ENCODE measurements around the gene ZNF182.
"Not testable (repeated sequence)": the region's sequence is repeated elsewhere in the genome, so short reads cannot be mapped to it uniquely, and the experiment has no call there.

Gene ZNF182

DNA sequence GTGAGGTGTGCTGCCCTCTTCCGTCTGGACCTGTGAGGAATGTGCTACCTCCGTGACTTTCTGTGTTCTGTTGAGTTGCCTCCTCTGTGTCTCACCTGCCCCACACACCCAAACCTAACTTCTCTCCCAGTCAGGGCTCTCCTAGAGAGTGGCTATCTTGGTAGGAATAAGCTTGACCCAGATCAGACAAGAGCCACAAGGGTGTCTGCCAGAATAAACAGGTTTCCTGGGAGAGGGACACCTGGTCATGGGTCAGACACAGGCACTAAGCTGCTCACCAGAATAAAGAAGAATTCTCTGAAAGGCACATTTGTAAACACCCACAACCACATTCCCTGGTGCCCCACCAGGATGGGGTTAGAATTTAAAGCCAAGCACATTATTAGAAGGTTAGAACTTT lies 11.1 kb downstream of the ZNF182 start:
- DNase-seq: no peak

DNA sequence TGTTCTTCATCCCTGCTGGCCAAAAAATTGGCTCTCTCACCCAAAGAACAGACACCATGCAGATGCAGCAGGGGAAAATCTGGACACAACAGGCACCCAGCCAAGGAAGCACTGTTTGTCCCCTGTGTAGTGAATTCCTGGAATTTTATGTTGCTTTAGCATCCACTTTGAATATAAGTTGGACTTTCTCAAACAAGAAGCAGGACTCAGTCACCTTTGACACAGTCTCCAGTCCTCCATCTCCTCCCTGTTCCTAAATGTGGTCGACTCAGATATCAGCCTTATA lies 11.8 kb downstream of the ZNF182 start:
- DNase-seq: no peak

DNA sequence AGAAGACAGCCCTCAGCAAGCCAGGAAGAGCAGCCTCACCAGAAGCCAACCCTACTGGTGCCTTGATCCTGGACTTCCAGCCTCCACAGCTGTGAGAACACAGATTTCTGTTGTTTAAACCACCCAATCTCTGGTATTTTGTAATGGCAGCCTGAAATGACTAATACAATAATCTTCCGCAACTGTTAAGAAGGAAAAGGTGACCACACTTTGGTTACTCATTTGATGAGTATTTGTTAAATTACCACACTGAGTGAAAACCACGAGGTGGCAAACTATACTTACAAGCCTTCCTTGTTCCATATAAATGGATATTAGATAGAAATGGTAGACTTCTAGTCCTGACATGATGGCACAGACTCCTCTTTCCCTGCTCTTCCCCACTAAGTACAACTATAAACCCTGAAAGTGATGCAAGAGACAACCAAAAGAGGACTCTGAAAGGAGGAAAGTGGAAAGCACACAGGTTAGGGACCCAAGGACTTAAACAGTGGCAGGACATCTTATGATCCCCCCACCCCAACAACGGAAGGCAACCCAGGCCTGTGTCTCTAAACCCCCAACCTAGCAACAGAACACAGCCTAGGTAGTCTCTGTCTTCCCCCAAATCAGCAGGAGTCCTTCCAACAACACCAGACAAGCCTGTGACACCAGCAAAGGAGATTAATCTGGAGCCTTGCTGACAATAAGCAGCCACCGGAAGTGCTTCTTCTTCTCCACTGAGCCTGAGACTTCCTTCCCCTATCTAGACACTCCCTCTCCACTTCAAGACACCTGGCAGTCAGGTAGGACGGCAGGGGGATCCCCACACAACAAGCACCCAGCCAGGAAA lies 12.3 kb downstream of the ZNF182 start:
- peak; percentile 70 for DNase-seq

DNA sequence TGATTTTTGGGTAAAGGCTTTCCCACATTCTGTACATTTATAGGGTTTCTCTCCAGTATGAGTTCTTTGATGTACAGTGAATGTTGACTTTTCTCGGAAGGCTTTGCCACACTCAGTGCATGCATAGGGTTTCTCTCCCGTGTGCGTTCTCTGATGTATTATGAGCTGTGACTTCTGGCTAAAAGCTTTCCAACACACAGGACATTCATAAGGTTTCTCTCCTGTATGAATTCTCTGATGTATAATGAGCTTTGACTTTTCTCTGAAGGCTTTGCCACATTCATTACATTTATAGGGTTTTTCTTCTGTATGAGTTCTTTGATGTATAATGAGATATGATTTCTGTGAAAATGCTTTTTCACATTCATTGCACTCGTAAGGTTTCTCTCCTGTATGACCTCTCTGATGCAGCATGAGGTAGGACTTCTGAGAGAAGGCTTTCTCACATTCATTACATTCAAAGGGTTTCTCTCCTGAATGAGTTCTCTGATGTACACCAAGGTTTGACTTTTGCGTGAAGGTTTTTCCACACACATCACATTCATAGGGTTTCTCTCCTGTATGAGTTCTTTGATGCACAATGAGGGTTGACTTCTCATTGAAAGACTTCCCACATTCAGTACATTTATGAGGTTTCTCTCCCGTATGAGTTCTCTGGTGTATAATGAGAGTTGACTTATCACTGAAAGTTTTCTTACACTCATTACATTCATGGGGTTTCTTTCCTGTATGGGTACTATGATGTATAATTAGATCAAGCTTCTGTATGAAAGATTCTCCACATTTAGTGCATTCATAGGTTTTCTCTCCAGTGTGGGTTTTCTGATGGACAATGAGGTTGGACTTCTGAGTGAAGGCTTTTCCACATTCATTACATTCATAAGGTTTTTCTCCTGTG lies 27.3 kb downstream of the ZNF182 start:
- DNase-seq: no peak

DNA sequence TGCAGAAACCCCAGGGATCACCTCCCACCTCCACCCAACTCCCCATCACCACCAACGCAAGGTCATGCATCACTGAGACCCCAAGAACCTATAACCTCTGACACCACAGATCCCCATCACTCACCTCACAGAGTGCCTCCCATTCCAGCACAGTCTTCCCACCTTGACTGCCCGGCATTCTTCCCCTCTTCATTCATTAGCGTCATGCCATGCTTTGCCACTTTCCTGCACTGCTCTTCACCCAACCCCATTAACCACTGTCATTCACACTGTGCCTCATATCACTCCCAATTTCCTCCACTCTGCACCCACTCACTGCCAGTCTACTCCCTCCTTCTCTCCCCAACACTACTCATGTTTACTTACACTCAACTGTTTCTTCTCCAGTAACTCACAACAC lies 30.6 kb downstream of the ZNF182 start:
- DNase-seq: no peak

DNA sequence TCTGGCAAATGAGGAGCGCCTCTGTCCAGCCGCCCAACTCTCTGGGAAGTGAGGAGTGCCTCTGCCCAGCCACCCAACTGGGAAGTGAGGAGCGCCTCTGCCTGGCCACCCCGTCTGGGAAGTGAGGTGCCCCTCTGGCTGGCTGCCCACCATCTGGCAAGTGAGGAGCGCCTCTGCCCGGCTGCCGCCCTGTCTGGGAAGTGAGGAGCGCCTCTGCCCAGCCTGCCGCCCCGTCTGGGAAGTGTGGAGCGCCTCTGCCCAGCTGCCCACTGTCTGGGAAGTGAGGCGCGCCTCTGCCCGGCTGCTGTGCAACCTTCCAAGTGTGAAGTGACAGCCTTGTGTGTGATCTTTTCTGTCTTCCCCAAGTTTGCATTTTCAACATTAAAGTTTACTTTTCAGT lies 38.3 kb downstream of the ZNF182 start:
- not testable (repeated sequence) for DNase-seq

DNA sequence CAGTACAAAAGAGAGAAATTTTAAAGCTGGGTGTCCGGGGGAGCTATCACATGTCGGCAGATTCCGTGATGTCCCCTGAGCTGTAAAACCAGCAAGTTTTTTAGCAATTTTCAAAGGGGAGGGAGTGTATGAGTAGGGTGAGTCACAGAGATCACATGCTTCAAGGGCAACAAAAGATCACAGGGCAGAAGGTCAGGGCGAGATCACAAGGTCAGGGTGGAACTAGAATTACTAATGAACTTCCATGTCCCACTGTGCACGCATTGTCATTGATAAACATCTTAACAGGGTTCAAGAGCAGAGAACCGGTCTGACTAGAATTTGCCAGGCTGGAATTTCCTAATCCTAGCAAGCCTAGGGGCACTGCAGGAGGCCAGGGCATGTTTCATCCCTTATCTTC lies 42.0 kb downstream of the ZNF182 start:
- not testable (repeated sequence) for DNase-seq

DNA sequence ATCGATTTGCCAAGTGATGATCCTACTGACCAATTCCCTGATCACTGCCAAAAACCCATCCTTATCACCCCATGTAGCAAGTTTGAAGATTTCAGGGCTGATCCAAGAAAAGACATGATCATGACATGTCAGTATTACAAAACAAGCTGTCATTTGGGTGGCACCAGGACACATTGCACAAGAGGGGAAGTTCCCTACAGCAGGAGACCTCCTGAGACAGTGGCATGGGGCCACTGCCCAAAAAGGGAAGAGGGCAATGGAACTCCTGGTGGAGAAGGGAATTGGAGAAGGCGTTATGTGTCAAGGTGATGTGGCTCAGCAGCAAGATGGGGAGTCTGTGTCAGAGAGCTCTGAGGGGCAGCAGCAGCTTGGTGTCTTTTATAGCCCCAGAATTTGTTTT lies 43.4 kb downstream of the ZNF182 start:
- no peak for DNase-seq

DNA sequence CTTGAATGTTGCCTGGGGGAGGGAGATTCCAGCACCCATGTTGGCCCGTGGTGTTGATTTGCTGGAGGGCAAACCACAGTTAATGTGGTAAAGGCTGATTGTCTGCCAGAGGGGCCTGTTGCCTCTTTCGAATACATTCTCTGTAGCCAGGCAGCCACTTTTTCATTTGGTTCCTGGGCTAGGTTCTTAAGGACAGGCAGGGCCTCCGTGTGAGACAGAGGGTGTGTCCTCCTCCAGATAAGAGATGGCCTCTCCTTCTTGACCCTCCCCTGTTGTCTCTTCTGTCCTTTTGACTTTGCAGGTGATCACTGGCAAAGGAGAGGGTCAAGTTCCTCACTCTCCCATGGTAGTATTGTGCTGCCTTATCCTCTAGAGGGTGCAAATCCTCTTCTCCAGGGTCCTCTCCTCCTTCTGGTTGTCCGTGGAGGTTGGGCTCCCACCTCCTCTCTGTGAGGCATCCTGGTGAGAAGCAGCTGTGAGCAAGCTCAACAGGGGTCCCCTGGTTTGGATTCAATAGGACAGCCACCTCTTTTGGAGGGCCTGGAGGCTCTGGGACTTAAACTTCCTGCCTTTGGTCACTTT lies 44.9 kb downstream of the ZNF182 start:
- peak; percentile 1 for DNase-seq

DNA sequence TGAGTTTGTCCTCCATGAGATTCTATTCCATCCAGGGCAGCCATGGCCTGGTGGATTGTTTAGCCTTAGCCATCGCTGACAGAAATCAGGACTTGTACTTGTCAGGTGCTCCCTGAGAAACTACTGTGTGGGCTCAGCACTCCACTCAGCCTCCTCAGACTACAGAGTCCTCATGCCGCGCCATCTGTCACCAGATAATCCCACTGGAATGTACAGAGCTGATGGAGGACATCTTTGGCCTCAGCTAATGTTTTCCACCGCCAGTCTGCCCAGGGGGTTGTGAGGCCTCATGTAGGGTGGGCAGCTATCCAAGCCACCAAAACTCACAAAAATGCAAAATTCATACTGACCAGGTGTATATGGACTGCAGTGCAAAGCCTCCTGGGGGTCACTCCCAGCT lies 45.6 kb downstream of the ZNF182 start:
- DNase-seq: not testable (repeated sequence)

DNA sequence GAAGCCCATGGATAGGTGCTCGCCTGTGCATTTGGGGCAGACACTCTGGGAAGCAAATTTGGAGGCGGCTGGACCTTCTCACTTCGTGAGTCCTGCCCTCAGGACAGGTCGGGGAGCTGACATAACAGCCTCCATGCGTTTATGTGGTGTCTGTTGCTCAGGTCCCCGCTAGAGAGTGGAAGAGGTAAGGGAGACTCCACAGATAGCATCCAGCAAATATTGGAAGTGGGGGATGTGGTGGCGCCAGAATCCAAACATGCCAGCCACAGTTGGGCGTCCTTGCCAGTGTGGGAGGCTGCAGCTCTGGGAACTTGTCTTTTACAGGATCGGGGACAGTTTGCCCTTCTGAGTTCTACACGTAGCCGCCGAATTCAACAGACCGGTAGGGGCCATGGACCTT lies 47.8 kb downstream of the ZNF182 start:
- no peak for DNase-seq

DNA sequence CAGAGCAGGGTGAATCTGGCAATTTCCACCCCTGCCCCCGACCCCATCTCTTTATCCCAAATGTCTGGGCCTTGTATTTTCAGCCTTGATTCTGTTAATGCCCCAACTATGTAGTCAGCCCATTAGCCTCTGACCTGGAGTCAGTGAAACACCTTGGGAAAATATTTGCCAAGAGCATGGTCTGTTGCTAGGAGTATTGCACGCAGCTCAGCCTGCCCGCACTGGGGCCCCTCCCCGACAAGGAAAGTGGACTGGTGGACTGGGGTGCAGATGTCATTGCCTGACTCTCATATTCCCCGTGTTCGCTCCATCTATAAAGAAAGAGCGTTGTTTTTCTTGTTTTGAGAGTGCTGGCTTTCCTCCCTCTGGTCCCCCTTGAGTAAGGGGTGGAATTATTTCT lies 48.5 kb downstream of the ZNF182 start:
- DNase-seq: not testable (repeated sequence)

DNA sequence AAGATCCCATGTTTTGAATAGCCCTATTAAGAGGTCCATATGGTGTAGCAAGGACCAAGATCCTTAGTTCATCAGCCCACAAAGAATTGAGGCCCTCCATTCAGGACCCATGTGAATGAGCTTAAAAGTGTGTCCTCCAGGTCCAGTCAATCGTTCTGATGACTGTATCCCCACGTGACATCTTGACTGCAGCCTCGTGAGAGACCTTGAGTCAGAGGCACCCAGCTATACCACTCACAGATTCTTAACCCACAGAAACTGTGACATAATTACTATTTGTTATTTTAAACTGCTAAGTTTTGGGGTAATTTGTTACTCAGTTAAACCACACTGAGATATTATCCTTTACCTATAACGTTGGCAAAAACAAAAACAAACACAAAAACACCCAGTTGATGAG lies 62.4 kb downstream of the ZNF182 start:
- no peak for DNase-seq

DNA sequence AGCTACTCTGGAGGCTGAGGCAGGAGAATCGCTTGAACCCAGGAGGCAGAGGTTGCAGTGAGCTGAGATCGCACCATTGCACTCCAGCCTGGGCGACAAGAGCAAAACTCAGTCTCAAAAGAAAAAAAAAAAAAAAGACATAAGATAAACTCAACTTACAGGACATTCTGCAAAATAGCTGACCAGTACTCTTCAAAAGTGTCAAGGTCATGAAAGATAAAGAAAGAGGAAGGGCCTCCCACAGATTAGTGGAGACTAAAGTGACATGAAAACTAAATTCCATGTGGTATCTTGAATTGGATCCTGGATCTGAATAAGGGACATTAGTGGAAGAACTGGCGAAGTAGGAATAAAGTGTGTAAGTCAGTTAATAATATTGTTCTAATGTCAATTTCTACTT lies 63.3 kb downstream of the ZNF182 start:
- DNase-seq: no peak

DNA sequence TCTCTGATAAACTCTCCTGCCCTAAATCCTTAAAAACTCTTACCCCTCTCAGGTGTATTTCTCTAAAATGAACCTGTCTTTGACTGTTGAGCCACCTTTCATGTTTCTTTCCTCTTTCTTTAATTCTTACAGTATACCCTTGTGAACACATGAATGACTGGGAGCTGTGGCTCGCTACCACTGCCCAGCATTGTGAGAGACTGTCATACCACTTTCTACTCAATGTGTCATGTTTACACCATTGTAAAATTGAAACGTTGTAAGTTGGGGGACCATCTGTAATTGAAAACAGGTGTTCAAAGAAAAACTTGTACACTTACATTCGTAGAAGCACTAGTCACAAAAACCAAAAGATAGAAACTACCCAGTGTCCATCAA lies 66.9 kb downstream of the ZNF182 start:
- DNase-seq: no peak

DNA sequence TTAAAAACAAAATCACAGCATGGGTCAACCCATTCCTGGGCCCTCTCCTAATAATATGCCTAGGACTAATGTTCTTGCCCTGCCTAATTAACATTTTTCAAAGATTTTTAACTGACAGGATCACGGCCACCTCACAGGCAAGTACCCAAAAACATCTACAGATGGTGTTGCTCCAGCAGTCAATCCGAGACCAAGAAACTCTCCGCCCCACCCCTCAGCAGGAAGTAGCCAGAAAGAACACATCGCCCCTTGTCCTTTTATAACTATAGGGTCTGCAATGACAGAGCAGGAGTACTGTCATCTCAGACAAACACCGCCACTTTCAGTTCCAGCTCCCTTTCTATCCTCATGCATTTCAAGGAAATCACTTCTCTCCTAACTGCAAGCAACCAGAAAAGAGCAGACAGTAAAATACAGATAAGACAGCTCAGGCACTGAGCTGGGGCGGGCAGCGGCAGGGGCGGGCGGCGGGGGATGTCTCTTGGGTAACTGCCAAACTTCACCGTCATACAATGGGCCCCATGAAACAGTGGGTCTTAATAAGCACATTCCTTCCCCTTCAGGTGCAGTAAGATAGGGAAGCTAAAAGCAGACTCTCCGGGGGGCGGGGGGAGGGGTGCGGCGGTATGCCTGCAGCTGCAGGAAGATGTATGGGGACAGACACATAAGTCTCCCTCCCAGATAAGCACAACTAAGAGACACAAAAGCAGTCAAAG lies 67.4 kb downstream of the ZNF182 start:
- no peak for DNase-seq

DNA sequence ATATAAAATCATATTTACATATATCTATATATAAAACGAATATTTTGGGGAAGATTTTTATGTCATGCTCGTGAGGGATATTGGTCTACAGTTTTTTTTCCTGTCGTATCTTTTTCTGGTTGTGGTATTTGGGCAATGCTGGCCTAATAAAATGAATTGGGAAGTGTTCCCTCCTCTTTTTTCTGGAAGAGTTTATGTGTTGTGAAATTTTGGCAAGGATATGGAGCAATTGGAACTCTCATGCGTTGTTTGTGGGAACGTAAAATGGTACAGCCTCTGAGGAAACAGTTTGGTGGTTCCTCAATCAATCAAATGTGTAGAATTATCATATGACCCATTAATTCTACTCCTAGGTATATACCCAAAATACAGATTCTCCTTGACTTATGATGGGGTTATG lies 69.8 kb downstream of the ZNF182 start:
- no peak for DNase-seq

DNA sequence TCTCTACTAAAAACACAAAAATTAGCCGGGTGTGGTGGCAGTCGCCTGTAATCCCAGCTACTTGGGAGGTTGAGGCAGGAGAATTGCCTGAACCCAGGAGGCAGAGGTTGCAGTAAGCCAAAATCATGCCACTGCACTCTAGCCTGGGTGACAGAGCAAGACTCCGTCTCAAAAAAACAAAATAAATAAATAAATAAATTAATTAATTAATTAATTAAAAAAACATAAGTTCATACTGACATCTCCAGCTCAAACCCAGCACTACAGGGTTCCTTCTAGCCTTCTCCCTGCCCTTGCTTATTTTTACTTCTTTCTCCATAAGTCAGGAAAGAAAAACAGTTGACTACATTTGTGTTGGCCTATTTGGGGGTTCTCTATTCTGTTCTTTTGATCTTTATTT lies 71.8 kb downstream of the ZNF182 start:
- not testable (repeated sequence) for DNase-seq

DNA sequence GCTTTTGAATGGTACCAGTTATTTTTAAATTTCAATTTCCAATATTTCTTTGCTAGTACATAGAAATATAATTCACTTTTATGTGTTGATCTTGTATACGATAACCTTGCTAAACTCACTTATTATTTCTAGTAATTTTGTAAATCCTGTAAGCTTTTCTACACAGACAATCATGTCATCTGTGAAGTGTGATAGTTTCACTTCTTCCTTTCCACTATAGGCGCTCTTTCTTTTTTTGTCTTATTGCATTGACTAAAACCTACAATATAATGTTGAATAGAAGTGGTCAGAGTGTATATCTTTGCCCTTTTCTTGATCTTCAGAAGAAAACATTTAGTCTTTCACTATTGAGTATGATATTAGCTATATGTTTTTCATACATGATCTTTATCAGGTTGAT lies 76.6 kb downstream of the ZNF182 start:
- no peak for DNase-seq
